ENCODE data around the gene EPHA2. TPM values are rescaled to one million over a fixed set of nuclear protein-coding genes. Genes with fewer than 3 reads are reported as not detected.

Gene EPHA2
- total and polyA plus RNA-seq, 2 experiments from 2014 or later, result 7.5 to 51.2 TPM

DNA sequence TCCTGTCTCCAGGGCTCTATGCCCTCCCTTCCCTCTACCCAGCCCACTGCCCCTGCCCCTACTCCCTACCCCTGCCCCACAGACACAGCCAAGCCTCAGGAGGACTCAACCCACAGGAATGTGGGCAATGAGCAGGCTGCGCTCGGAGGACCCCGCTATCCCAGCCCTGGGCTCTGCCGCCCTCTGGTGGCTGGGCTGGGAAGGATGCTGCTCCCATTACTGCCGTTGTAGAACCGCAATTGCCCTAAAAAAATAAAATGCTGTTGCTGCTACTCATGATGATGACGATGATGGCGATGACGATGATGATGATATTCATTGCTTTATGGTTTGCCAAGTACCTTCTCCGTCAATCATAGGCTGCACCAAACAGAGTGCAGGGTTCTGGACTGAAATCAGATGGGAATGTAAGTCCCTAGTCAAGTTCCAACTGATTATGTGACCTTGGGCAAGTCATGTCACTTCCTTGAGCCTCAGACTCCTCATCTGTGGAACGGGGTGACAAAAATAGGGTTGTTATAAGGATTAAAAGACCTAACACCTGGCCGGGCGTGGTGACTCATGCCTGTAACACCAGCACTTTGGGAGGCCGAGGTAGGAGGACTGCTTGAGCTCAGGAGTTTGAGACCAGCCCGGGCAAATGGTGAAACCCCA is 32.0 kb upstream of the EPHA2 start:
- H3F3A ChIP-seq (replicated peaks; ENCODE audit: low read depth), result no peaks in the 10 kb centered on the region
- Mint-ChIP-seq H3K27me3 (ENCODE audit: insufficient read depth, low read depth, poor library complexity) (peaks cover 7% of the 10 kb centered on the region), H3K4me1 (no peaks in the 10 kb centered on the region; the same call in 2 of the 3 replicates), H3K9me3 (no peaks in the 10 kb centered on the region), H3K4me3 (no peak overlapping the region), H3K36me3 (ENCODE audit: low read depth) (no peaks in the 10 kb centered on the region), H3K27ac (no peak overlapping the region)
- no peaks in the 10 kb centered on the region for H3K79me2 ChIP-seq (replicated peaks; ENCODE audit: insufficient read depth)
- TF ChIP-seq STAT1 (IDR thresholded peaks at IDR 0.05; ENCODE audit: unreplicated experiment), result no peak
- TF ChIP-seq CREB1 (CRISPR knock-in tag; IDR thresholded peaks at IDR 0.05; ENCODE audit: low read depth), result peak; percentile 70; the same call in 1 of the 2 replicates
- no peak for TF ChIP-seq ZNF114 (CRISPR knock-in tag; IDR thresholded peaks at IDR 0.05)
- no peak for TF ChIP-seq JUNB (IDR thresholded peaks at IDR 0.05; ENCODE audit: unreplicated experiment)
- TF ChIP-seq EZH2 (IDR thresholded peaks at IDR 0.05; ENCODE audit: low read depth, unreplicated experiment), result no peak
- TF ChIP-seq, protein P1, sequence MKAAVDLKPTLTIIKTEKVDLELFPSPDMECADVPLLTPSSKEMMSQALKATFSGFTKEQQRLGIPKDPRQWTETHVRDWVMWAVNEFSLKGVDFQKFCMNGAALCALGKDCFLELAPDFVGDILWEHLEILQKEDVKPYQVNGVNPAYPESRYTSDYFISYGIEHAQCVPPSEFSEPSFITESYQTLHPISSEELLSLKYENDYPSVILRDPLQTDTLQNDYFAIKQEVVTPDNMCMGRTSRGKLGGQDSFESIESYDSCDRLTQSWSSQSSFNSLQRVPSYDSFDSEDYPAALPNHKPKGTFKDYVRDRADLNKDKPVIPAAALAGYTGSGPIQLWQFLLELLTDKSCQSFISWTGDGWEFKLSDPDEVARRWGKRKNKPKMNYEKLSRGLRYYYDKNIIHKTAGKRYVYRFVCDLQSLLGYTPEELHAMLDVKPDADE (IDR thresholded peaks at IDR 0.05), result no peak
- TF ChIP-seq, protein P2, sequence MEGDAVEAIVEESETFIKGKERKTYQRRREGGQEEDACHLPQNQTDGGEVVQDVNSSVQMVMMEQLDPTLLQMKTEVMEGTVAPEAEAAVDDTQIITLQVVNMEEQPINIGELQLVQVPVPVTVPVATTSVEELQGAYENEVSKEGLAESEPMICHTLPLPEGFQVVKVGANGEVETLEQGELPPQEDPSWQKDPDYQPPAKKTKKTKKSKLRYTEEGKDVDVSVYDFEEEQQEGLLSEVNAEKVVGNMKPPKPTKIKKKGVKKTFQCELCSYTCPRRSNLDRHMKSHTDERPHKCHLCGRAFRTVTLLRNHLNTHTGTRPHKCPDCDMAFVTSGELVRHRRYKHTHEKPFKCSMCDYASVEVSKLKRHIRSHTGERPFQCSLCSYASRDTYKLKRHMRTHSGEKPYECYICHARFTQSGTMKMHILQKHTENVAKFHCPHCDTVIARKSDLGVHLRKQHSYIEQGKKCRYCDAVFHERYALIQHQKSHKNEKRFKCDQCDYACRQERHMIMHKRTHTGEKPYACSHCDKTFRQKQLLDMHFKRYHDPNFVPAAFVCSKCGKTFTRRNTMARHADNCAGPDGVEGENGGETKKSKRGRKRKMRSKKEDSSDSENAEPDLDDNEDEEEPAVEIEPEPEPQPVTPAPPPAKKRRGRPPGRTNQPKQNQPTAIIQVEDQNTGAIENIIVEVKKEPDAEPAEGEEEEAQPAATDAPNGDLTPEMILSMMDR (conservative IDR thresholded peaks at IDR 0.05; ENCODE audit: low read depth in 2 of 2), result peak; percentile 98 to 99
- no peak for TF ChIP-seq POLR2AphosphoS5 (IDR thresholded peaks at IDR 0.05; ENCODE audit: low read depth)
- TF ChIP-seq, protein P3, sequence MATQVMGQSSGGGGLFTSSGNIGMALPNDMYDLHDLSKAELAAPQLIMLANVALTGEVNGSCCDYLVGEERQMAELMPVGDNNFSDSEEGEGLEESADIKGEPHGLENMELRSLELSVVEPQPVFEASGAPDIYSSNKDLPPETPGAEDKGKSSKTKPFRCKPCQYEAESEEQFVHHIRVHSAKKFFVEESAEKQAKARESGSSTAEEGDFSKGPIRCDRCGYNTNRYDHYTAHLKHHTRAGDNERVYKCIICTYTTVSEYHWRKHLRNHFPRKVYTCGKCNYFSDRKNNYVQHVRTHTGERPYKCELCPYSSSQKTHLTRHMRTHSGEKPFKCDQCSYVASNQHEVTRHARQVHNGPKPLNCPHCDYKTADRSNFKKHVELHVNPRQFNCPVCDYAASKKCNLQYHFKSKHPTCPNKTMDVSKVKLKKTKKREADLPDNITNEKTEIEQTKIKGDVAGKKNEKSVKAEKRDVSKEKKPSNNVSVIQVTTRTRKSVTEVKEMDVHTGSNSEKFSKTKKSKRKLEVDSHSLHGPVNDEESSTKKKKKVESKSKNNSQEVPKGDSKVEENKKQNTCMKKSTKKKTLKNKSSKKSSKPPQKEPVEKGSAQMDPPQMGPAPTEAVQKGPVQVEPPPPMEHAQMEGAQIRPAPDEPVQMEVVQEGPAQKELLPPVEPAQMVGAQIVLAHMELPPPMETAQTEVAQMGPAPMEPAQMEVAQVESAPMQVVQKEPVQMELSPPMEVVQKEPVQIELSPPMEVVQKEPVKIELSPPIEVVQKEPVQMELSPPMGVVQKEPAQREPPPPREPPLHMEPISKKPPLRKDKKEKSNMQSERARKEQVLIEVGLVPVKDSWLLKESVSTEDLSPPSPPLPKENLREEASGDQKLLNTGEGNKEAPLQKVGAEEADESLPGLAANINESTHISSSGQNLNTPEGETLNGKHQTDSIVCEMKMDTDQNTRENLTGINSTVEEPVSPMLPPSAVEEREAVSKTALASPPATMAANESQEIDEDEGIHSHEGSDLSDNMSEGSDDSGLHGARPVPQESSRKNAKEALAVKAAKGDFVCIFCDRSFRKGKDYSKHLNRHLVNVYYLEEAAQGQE (IDR thresholded peaks at IDR 0.05; ENCODE audit: unreplicated experiment), result no peak
- no peak overlapping the region for H2AFZ ChIP-seq
- no peak overlapping the region for H3K4me2 ChIP-seq
- no peaks in the 10 kb centered on the region for H3K9me2 ChIP-seq (ENCODE audit: insufficient read depth)
- ATAC-seq, result peak; percentile 88
- H3K27ac ChIP-seq (ENCODE audit: low read depth), result no peak overlapping the region
- no peak overlapping the region for H3K4me3 ChIP-seq
- H4K20me1 ChIP-seq (replicated peaks; ENCODE audit: insufficient read depth), result no peaks in the 10 kb centered on the region
- no peaks in the 10 kb centered on the region for H3K36me3 ChIP-seq (ENCODE audit: insufficient read depth)
- H3K4me1 ChIP-seq (ENCODE audit: insufficient read depth), result no peaks in the 10 kb centered on the region; the same call in 1 of the 2 replicates
- DNase-seq (ENCODE audit: low spot score), result peak; percentile 83
- H3K27me3 ChIP-seq (ENCODE audit: insufficient read depth), result no peaks in the 10 kb centered on the region

Data from GM23338 (cell line).